Endodermal cell (in vitro differentiated cells): ENCODE data around the gene FASN. TPM values are rescaled to one million over a fixed set of nuclear protein-coding genes. Genes with fewer than 3 reads are reported as not detected.

Experiments
- DNase-seq: peaks from one replicate; pipeline ENCODE4 v3.0.0-alpha.2; 2017
- H3K27ac ChIP-seq: 2 replicates; pipeline ENCODE4 v1.5.1; 2013; ENCODE audit warnings: mild to moderate bottlenecking, low read depth, low read length, moderate library complexity
- H3K27me3 ChIP-seq: 2 replicates; pipeline ENCODE4 v1.6.1; 2013; ENCODE audit warnings: mild to moderate bottlenecking, low read length, moderate library complexity; ENCODE audit not compliant: insufficient read depth, control insufficient read depth, poor library complexity, severe bottlenecking
- H3K36me3 ChIP-seq: 2 replicates; pipeline ENCODE4 v1.7.0; 2013; ENCODE audit warnings: mild to moderate bottlenecking, low read length, moderate library complexity; ENCODE audit not compliant: control insufficient read depth, insufficient read depth
- H3K4me1 ChIP-seq: one replicate; pipeline ENCODE4 v1.7.0; 2013; ENCODE audit warnings: low read length; ENCODE audit not compliant: control insufficient read depth, insufficient read depth
- H3K4me3 ChIP-seq: 2 replicates; pipeline ENCODE4 v1.5.1; 2013; ENCODE audit warnings: mild to moderate bottlenecking, low read length, moderate library complexity
- H3K9ac ChIP-seq: 2 replicates; pipeline ENCODE4 v1.6.1; 2013; ENCODE audit warnings: mild to moderate bottlenecking, low read length, moderate library complexity; ENCODE audit not compliant: poor library complexity, severe bottlenecking; ENCODE audit errors: extremely low read depth
- H3K9me3 ChIP-seq: 2 replicates; pipeline ENCODE4 v1.6.1; 2013; ENCODE audit warnings: mild to moderate bottlenecking, low read length, moderate library complexity; ENCODE audit not compliant: control insufficient read depth
- H3K27ac Mint-ChIP-seq: 2 replicates; pipeline ENCODE4 v1.8.0; 2020; ENCODE audit warnings: mixed read lengths
- H3K27me3 Mint-ChIP-seq: 2 replicates; pipeline ENCODE4 v1.8.0; 2021; ENCODE audit warnings: mild to moderate bottlenecking, mixed read lengths; ENCODE audit not compliant: insufficient read depth
- H3K36me3 Mint-ChIP-seq: 2 replicates; pipeline ENCODE4 v1.8.0; 2020; ENCODE audit warnings: low read depth, mixed read lengths
- H3K4me1 Mint-ChIP-seq: 2 replicates; pipeline ENCODE4 v1.8.0; 2020; ENCODE audit warnings: mixed read lengths
- H3K4me3 Mint-ChIP-seq: 2 replicates; pipeline ENCODE4 v1.8.0; 2020; ENCODE audit warnings: mild to moderate bottlenecking, moderate library complexity, mixed read lengths
- H3K9me3 Mint-ChIP-seq: 2 replicates; pipeline ENCODE4 v1.8.0; 2020; ENCODE audit warnings: mild to moderate bottlenecking, mixed read lengths
- CTCF ChIP-seq: fragments of 200-600 bp; sonication (generic); conservative IDR thresholded peaks from 2 replicates; pipeline ENCODE4 v1.5.0; 2021; ENCODE audit warnings: antibody characterized with exemption, mild to moderate bottlenecking
- WGBS, 2 experiments: methylation state at CpG; one replicate each; pipeline versions ENCODE4 v1.1.5 to v1.1.7; 2013; ENCODE audit warnings: missing lambda C conversion rate in 2 of 2, mixed read lengths in 1 of 2; ENCODE audit not compliant: insufficient coverage in 1 of 2, insufficient read length in 1 of 2; 5-methylcytosine and 5-hydroxymethylcytosine counted together
- total RNA-seq, 2 donors: library from RNA; stranded (reverse); fragmentation: NEBNext Ultra II Directional in 1 of 2; extraction: Animal tissue kit (Norgen Biotek cat#: 25700) in 1 of 2; gene quantifications; 2 replicates in 1 of 2; 3 replicates in 1 of 2; pipeline ENCODE4 v1.2.1, GENCODE V29; 2021

FASN gene
- total RNA-seq, 2 donors from 2014 or later, result 371 to 498 TPM

- H3K4me3 Mint-ChIP-seq, result no peak overlapping the region
- peaks cover 7% of the 10 kb centered on the region for H3K27me3 Mint-ChIP-seq
- no peak for DNase-seq
- Histone ChIP-seq H3K9ac (no peak overlapping the region), H3K27me3 (no peaks in the 10 kb centered on the region), H3K4me1 (peaks cover 15% of the 10 kb centered on the region), H3K27ac (no peak overlapping the region), H3K36me3 (peaks cover 6% of the 10 kb centered on the region), H3K4me3 (no peak overlapping the region), H3K9me3 (no peaks in the 10 kb centered on the region)
- TF ChIP-seq CTCF, result no peak
- no peak overlapping the region for H3K27ac Mint-ChIP-seq
- H3K4me1 Mint-ChIP-seq, result peaks cover 30% of the 10 kb centered on the region
- H3K36me3 Mint-ChIP-seq, result peaks cover 41% of the 10 kb centered on the region
- no peaks in the 10 kb centered on the region for H3K9me3 Mint-ChIP-seq
- WGBS, 2 experiments, result 92 to 97% methylated on average over 6 to 9 of the region's 9 CpGs
Observed at GRCh38 chr17:82114872-82115271, 16.8 kb upstream of the FASN start.

- WGBS, 2 experiments, result 90 to 91% methylated on average over 8 to 10 of the region's 10 CpGs
- Mint-ChIP-seq H3K36me3 (peaks cover 41% of the 10 kb centered on the region), H3K4me1 (peaks cover 27% of the 10 kb centered on the region), H3K4me3 (no peak overlapping the region), H3K9me3 (no peaks in the 10 kb centered on the region), H3K27ac (no peak overlapping the region), H3K27me3 (peaks cover 7% of the 10 kb centered on the region)
- Histone ChIP-seq H3K4me3 (no peak overlapping the region), H3K27me3 (no peaks in the 10 kb centered on the region), H3K9me3 (no peaks in the 10 kb centered on the region), H3K9ac (no peak overlapping the region), H3K36me3 (peaks cover 6% of the 10 kb centered on the region), H3K27ac (no peak overlapping the region), H3K4me1 (peaks cover 15% of the 10 kb centered on the region)
- TF ChIP-seq CTCF, result no peak
- no peak for DNase-seq
Observed at GRCh38 chr17:82114447-82114846, 16.4 kb upstream of the FASN start.

GRCh38 chr17:82113941-82114340 lies 15.9 kb upstream of the FASN start:
- Histone ChIP-seq H3K27me3 (no peaks in the 10 kb centered on the region), H3K36me3 (peaks cover 6% of the 10 kb centered on the region), H3K4me3 (no peak overlapping the region), H3K27ac (no peak overlapping the region), H3K9me3 (no peaks in the 10 kb centered on the region), H3K4me1 (peaks cover 15% of the 10 kb centered on the region), H3K9ac (no peak overlapping the region)
- Mint-ChIP-seq H3K27me3 (peaks cover 7% of the 10 kb centered on the region), H3K4me3 (no peak overlapping the region), H3K4me1 (peaks cover 23% of the 10 kb centered on the region), H3K36me3 (peaks cover 44% of the 10 kb centered on the region), H3K27ac (no peak overlapping the region), H3K9me3 (no peaks in the 10 kb centered on the region)
- TF ChIP-seq CTCF, result no peak
- DNase-seq, result no peak
- WGBS, 2 experiments, result 93 to 95% methylated on average over 8 to 13 of the region's 13 CpGs
